H1 (cell line): Measurements from ENCODE around the gene RPS28. TPM values are rescaled to one million over a fixed set of nuclear protein-coding genes. Genes with fewer than 3 reads are reported as not detected.
A peak's percentile ranks its signal among the peaks of the same experiment; 100 is the strongest.

ENCODE experiments used
- CTCF ChIA-PET: fragments of 300-600 bp; sonication (Branson Sonifier 250); formaldehyde crosslinking; loops from one replicate; lab custom pipeline; 2021; ENCODE audit not compliant: partially characterized antibody; lab: Charles Lee
- POLR2A ChIA-PET: fragments of 300-600 bp; sonication (Branson Sonifier 250); formaldehyde crosslinking; loops from one replicate; lab custom pipeline; 2021; ENCODE audit warnings: inconsistent platforms; ENCODE audit not compliant: partially characterized antibody; lab: Charles Lee
- DNase-seq, 2 experiments: peaks; one replicate each; pipeline versions ENCODE4 v3.0.0 to v3.0.0-alpha.2; 2010 to 2022; ENCODE audit warnings: low spot score in 2 of 2, low read depth in 1 of 2, mixed read lengths in 1 of 2
- FAIRE-seq: peaks from 2 replicates; lab custom pipeline; 2011; peaks lifted over from hg19 to GRCh38; lab: Jason Lieb, UNC
- H2AFZ ChIP-seq: 2 replicates; pipeline ENCODE4 v1.8.1; 2012; ENCODE audit warnings: low read length, inconsistent platforms
- H2AK5ac ChIP-seq: 2 replicates; pipeline ENCODE4 v1.6.1; 2013; ENCODE audit warnings: low read depth, low read length
- H2BK120ac ChIP-seq: replicated peaks from 2 replicates; pipeline ENCODE3; 2013; ENCODE audit warnings: low read depth, low read length, inconsistent platforms
- H2BK12ac ChIP-seq: 2 replicates; pipeline ENCODE4 v1.6.1; 2013; ENCODE audit warnings: low read depth, low read length
- H2BK15ac ChIP-seq: 2 replicates; pipeline ENCODE4 v1.6.1; 2013; ENCODE audit warnings: low read length
- H2BK20ac ChIP-seq: 2 replicates; pipeline ENCODE4 v1.6.1; 2013; ENCODE audit warnings: low read length
- H2BK5ac ChIP-seq: 2 replicates; pipeline ENCODE4 v1.6.1; 2013; ENCODE audit warnings: low read depth, low read length
- H3K14ac ChIP-seq: 2 replicates; pipeline ENCODE4 v1.6.1; 2013; ENCODE audit warnings: inconsistent platforms; ENCODE audit not compliant: insufficient read length
- H3K18ac ChIP-seq: 2 replicates; pipeline ENCODE4 v1.6.1; 2013; ENCODE audit warnings: low read length; ENCODE audit errors: extremely low read depth
- H3K23ac ChIP-seq: 2 replicates; pipeline ENCODE4 v1.6.1; 2013; ENCODE audit warnings: inconsistent platforms; ENCODE audit not compliant: insufficient read length
- H3K23me2 ChIP-seq: 2 replicates; pipeline ENCODE4 v1.6.1; 2013; ENCODE audit warnings: low read depth, low read length
- H3K27ac ChIP-seq: 2 replicates; pipeline ENCODE4 v1.6.1; 2011; ENCODE audit warnings: low read depth, low read length, inconsistent platforms
- H3K27me3 ChIP-seq, 4 experiments: replicated peaks in 1 of 4; 1 replicate in 1 of 4; 2 replicates in 3 of 4; pipeline versions ENCODE4 v1.6.1 to v1.8.1; 2011 to 2013; ENCODE audit warnings: low read length in 3 of 4, mild to moderate bottlenecking in 3 of 4, inconsistent platforms in 2 of 4, mixed read lengths in 2 of 4, moderate library complexity in 1 of 4; ENCODE audit not compliant: control insufficient read depth in 3 of 4, insufficient read depth in 3 of 4; ENCODE audit errors: extremely low read depth in 1 of 4
- H3K36me3 ChIP-seq, 4 experiments: 2 replicates each; pipeline versions ENCODE4 v1.6.1 to v1.8.1; 2011 to 2013; ENCODE audit warnings: mild to moderate bottlenecking in 4 of 4, low read length in 3 of 4, moderate library complexity in 2 of 4, control low read depth in 1 of 4, inconsistent platforms in 1 of 4; ENCODE audit not compliant: insufficient read depth in 4 of 4, control insufficient read depth in 2 of 4
- H3K4ac ChIP-seq: replicated peaks from 2 replicates; pipeline ENCODE3; 2013; ENCODE audit warnings: low read length, low read depth, mixed read lengths, inconsistent platforms; ENCODE audit not compliant: insufficient read length
- H3K4me1 ChIP-seq, 4 experiments: replicated peaks in 1 of 4; 1 replicate in 1 of 4; 2 replicates in 3 of 4; pipeline versions ENCODE4 v1.6.1 to v1.8.1; 2011 to 2013; ENCODE audit warnings: low read length in 3 of 4, inconsistent platforms in 2 of 4, mixed read lengths in 1 of 4; ENCODE audit not compliant: insufficient read depth in 4 of 4, control insufficient read depth in 3 of 4
- H3K4me2 ChIP-seq, 2 experiments: 2 replicates each; pipeline versions ENCODE4 v1.6.1 to v1.8.1; 2011 to 2013; ENCODE audit warnings: low read depth in 2 of 2, low read length in 2 of 2, control low read depth in 1 of 2, inconsistent platforms in 1 of 2, mild to moderate bottlenecking in 1 of 2; ENCODE audit not compliant: insufficient read depth in 1 of 2
- H3K4me3 ChIP-seq, 4 experiments: fragments of 200-600, 300-600 bp in 1 of 4; sonication (generic), shearing (Covaris generic), sonication (Bioruptor Twin) in 1 of 4; 2 replicates each; pipeline versions ENCODE4 v1.5.1 to v1.8.1; 2011 to 2016; ENCODE audit warnings: low read length in 4 of 4, low read depth in 3 of 4, control low read depth in 2 of 4, inconsistent platforms in 2 of 4, mild to moderate bottlenecking in 2 of 4, mixed read lengths in 1 of 4, moderate library complexity in 1 of 4; ENCODE audit not compliant: insufficient read depth in 2 of 4; ENCODE audit errors: extremely low read depth in 1 of 4
- H3K56ac ChIP-seq: replicated peaks from 2 replicates; pipeline ENCODE3; 2013; ENCODE audit warnings: low read depth, mild to moderate bottlenecking, mixed read lengths, low read length, inconsistent platforms; ENCODE audit not compliant: insufficient read length
- H3K79me1 ChIP-seq: 2 replicates; pipeline ENCODE4 v1.6.1; 2013; ENCODE audit warnings: low read depth, low read length, control low read depth
- H3K79me2 ChIP-seq, 2 experiments: 2 replicates each; pipeline versions ENCODE4 v1.6.1 to v1.8.1; 2012 to 2013; ENCODE audit warnings: low read length in 2 of 2, mild to moderate bottlenecking in 2 of 2, inconsistent platforms in 1 of 2; ENCODE audit not compliant: insufficient read depth in 2 of 2, control insufficient read depth in 1 of 2
- H3K9ac ChIP-seq, 4 experiments: replicated peaks in 1 of 4; 1 replicate in 1 of 4; 2 replicates in 3 of 4; pipeline versions ENCODE4 v1.6.1 to v1.8.1; 2011 to 2013; ENCODE audit warnings: low read depth in 3 of 4, low read length in 3 of 4, control low read depth in 2 of 4, mild to moderate bottlenecking in 2 of 4, moderate library complexity in 2 of 4, inconsistent platforms in 1 of 4; ENCODE audit errors: extremely low read depth in 1 of 4
- H3K9me3 ChIP-seq, 2 experiments: 2 replicates each; pipeline versions ENCODE4 v1.6.1 to v1.8.1; 2012 to 2013; ENCODE audit warnings: mild to moderate bottlenecking in 2 of 2, moderate library complexity in 2 of 2, control low read depth in 1 of 2, inconsistent platforms in 1 of 2, low read depth in 1 of 2, low read length in 1 of 2, mixed read lengths in 1 of 2; ENCODE audit not compliant: insufficient read depth in 2 of 2
- H4K20me1 ChIP-seq, 2 experiments: replicated peaks in 1 of 2; 2 replicates each; pipeline versions ENCODE3 to v1.8.1; 2011 to 2013; ENCODE audit warnings: inconsistent platforms in 2 of 2, low read length in 2 of 2, mild to moderate bottlenecking in 1 of 2; ENCODE audit not compliant: insufficient read depth in 2 of 2, control insufficient read depth in 1 of 2
- H4K5ac ChIP-seq: 2 replicates; pipeline ENCODE4 v1.6.1; 2013; ENCODE audit warnings: low read length, low read depth, mixed read lengths, inconsistent platforms; ENCODE audit not compliant: insufficient read length
- H4K8ac ChIP-seq: 2 replicates; pipeline ENCODE4 v1.8.0; 2013; ENCODE audit warnings: mild to moderate bottlenecking, moderate library complexity, low read length, inconsistent platforms; ENCODE audit not compliant: insufficient read depth; ENCODE audit errors: extremely low read depth
- H4K91ac ChIP-seq: replicated peaks from 2 replicates; pipeline ENCODE3; 2013; ENCODE audit warnings: low read length, mixed read lengths, inconsistent platforms; ENCODE audit not compliant: insufficient read length
- GABPA ChIP-seq: IDR thresholded peaks from 2 replicates; pipeline ENCODE4 v1.6.1; 2011; ENCODE audit warnings: mild to moderate bottlenecking, low read length, moderate library complexity, borderline replicate concordance; ENCODE audit not compliant: insufficient read depth
- GTF2F1 ChIP-seq: IDR thresholded peaks from 2 replicates; pipeline ENCODE4 v1.6.1; 2012; ENCODE audit warnings: low read depth, low read length, improper control_type of control experiment, borderline replicate concordance
- JUND ChIP-seq: IDR thresholded peaks from 2 replicates; pipeline ENCODE4 v1.6.1; 2011; ENCODE audit warnings: mild to moderate bottlenecking, improper control_type of control experiment, low read length
- NRF1 ChIP-seq: IDR thresholded peaks from 2 replicates; pipeline ENCODE4 v1.6.1; 2011; ENCODE audit warnings: mild to moderate bottlenecking, low read depth, low read length, improper control_type of control experiment
- POLR2A ChIP-seq, 2 experiments: IDR thresholded peaks; 1 replicate in 1 of 2; 2 replicates in 1 of 2; pipeline ENCODE4 v1.6.1; 2011; ENCODE audit warnings: low read depth in 2 of 2, low read length in 2 of 2, mild to moderate bottlenecking in 2 of 2; ENCODE audit errors: control extremely low read depth in 1 of 2
- RBBP5 ChIP-seq: IDR thresholded peaks from 2 replicates; pipeline ENCODE4 v1.7.1; 2012; ENCODE audit warnings: low read depth, mild to moderate bottlenecking, inconsistent platforms, low read length, moderate library complexity, borderline replicate concordance
- RXRA ChIP-seq: IDR thresholded peaks from 2 replicates; pipeline ENCODE4 v1.6.1; 2011; ENCODE audit warnings: low read depth, mild to moderate bottlenecking, low read length, moderate library complexity; ENCODE audit not compliant: insufficient read depth
- SIN3A ChIP-seq, 2 experiments: IDR thresholded peaks in 1 of 2; conservative IDR thresholded peaks in 1 of 2; 2 replicates each; pipeline ENCODE4 v1.6.1; 2011 to 2012; ENCODE audit warnings: low read length in 2 of 2, improper control_type of control experiment in 1 of 2, low read depth in 1 of 2, mild to moderate bottlenecking in 1 of 2
- TAF7 ChIP-seq: optimal IDR thresholded peaks from 2 replicates; pipeline ENCODE3; 2011; ENCODE audit warnings: low read depth, mild to moderate bottlenecking, inconsistent platforms, low read length, moderate library complexity, borderline replicate concordance
- YY1 ChIP-seq: IDR thresholded peaks from 2 replicates; pipeline ENCODE4 v1.6.1; 2011; ENCODE audit warnings: low read depth, mild to moderate bottlenecking, low read length
- ZNF274 ChIP-seq: IDR thresholded peaks from 2 replicates; pipeline ENCODE4 v1.7.0; 2012; ENCODE audit warnings: low read length, borderline replicate concordance; ENCODE audit errors: extremely low read depth
- WGBS, 2 experiments: shearing (Covaris generic) in 1 of 2; methylation state at CpG; one replicate each; pipeline versions ENCODE4 v1.1.6 to v1.1.7; 2013 to 2015; ENCODE audit warnings: low lambda C conversion rate in 2 of 2, mixed read lengths in 2 of 2, inconsistent platforms in 1 of 2, low coverage in 1 of 2, missing lambda C conversion rate in 1 of 2; ENCODE audit not compliant: insufficient replicate concordance in 2 of 2, insufficient coverage in 1 of 2, insufficient read length in 1 of 2; ENCODE audit errors: extremely low coverage in 1 of 2, missing lambda C conversion rate in 1 of 2; 5-methylcytosine and 5-hydroxymethylcytosine counted together
- polyA plus RNA-seq, 7 experiments: library from polyadenylated mRNA; depleted of rRNA in 3 of 7; stranded (reverse) in 5 of 7; unstranded in 2 of 7; fragments of >200 nt in 5 of 7; fragments of 200-250 nt in 2 of 7; gene quantifications; 1 replicate in 5 of 7; 2 replicates in 1 of 7; 4 replicates in 1 of 7; pipeline versions ENCODE4 v1.2.1 to v1.2.3, GENCODE V29; 2011 to 2013; ENCODE audit warnings: missing spikeins in 2 of 7, mixed read lengths in 2 of 7
- total RNA-seq: library from RNA; stranded (reverse); fragmentation: NEBNext Ultra II Directional; extraction: Animal tissue kit (Norgen Biotek cat#: 25700); gene quantifications from 2 replicates; pipeline ENCODE4 v1.2.1, GENCODE V29; 2021
- TF ChIP-seq, protein P1 (sequence below): IDR thresholded peaks from 2 replicates; pipeline ENCODE4 v1.6.1; 2011; ENCODE audit warnings: low read depth, mild to moderate bottlenecking, low read length; ENCODE audit not compliant: insufficient read depth

The RPS28 gene
- total and polyA plus RNA-seq, 2 of the 8 experiments (the other 6 are each of a cell fraction or from before 2014, with no cell fraction given), result 1,241 to 1,699 TPM

DNA sequence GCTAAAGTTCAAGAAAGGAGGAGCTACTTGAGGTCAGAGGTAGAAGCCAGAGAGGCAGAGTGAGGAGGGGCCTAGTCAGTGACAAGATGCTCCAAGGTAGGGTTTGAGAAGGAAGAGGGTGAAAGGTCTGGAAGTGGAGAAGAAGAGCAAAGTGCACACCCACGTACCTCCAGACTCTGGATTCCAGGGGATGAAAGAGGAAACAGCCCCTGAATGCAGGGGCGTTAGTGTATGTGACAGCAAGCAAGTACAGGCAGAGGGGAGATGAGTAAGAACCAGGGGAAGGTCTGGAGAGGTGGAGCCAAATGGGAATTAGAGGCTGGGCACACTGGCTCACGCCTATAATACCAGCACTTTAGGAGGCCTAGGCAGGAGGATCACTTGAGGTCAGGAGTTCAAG lies 8.7 kb downstream of the RPS28 start:
- Histone ChIP-seq H3K4me1 (peaks cover 0 to 17% (median 8%) of the 10 kb centered on the region in 4 experiments; a peak in 6 of 7 replicates), H2BK120ac (no peak overlapping the region), H3K14ac (no peak overlapping the region), H3K79me2 (no peaks in the 10 kb centered on the region), H2AFZ (no peak overlapping the region), H3K4me3 (no peak overlapping the region), H3K4me2 (no peak overlapping the region), H4K5ac (no peak overlapping the region), H3K4ac (no peak overlapping the region), H3K56ac (no peak overlapping the region), H2BK5ac (no peak overlapping the region; the same call in 1 of the 2 replicates), H3K27ac (no peak overlapping the region), H2BK15ac (0 out of 2 replicates have a peak overlapping the region, but pooled peaks have one; percentile 5), H2BK12ac (no peak overlapping the region), H4K20me1 (no peaks in the 10 kb centered on the region), H3K27me3 (peaks cover 21 to 31% (median 30%) of the 10 kb centered on the region in 4 experiments), H3K36me3 (peaks cover 0 to 4% (median 0%) of the 10 kb centered on the region in 4 experiments; a peak in 1 of 8 replicates), H3K9ac (no peak overlapping the region), H3K23me2 (peaks cover 16% of the 10 kb centered on the region; the same call in 1 of the 2 replicates), H3K18ac (no peak overlapping the region), H2AK5ac (no peak overlapping the region), H4K91ac (no peak overlapping the region), H3K23ac (no peak overlapping the region), H3K79me1 (no peaks in the 10 kb centered on the region), H4K8ac (no peak overlapping the region), H2BK20ac (peak overlapping the region; percentile 72; the same call in 1 of the 2 replicates), H3K9me3 (no peaks in the 10 kb centered on the region)
- 80% methylated on average over 3 of the region's 3 CpGs; no CpG with 5 or more reads in 1 of the 2 experiments for WGBS, 2 experiments
- CTCF ChIA-PET, result interaction anchor here (1.0 to 2.8 kb wide), 4 partner anchors 8 to 24 kb away, joined by 3 to 9 read pairs (median 3); partner anchors contain the start of gene RPS28
- no peak for DNase-seq
- FAIRE-seq, result no peak
- POLR2A ChIA-PET, result interaction anchor here (1.5 to 27.1 kb wide), 3 partner anchors 14 to 60 kb away, joined by 4 to 583 read pairs (median 7); partner anchors contain the start of genes CD320, KANK3, NDUFA7 and RAB11B
- TF ChIP-seq JUND (no peak), TAF7 (no peak), GABPA (no peak), GTF2F1 (no peak), SIN3A (conservative IDR thresholded peaks at IDR 0.05 in 1 of 2, IDR thresholded peaks at IDR 0.05 in 1 of 2; ENCODE audit: low read depth in 1 of 2, low read length in 2 of 2) (no peak), YY1 (no peak), POLR2A (IDR thresholded peaks at IDR 0.05; ENCODE audit: control extremely low read depth in 1 of 2, low read depth in 2 of 2, low read length in 2 of 2) (no peak), ZNF274 (no peak), RXRA (no peak), NRF1 (no peak), RBBP5 (no peak)
- TF ChIP-seq, protein P1, sequence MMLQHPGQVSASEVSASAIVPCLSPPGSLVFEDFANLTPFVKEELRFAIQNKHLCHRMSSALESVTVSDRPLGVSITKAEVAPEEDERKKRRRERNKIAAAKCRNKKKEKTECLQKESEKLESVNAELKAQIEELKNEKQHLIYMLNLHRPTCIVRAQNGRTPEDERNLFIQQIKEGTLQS, result no peak
